K562 (cell line): ENCODE results near the gene FAM204A. TPM values are rescaled to one million over a fixed set of nuclear protein-coding genes. Genes with fewer than 3 reads are reported as not detected.

Experiments used
- AFF1 ChIP-seq, 2 experiments: fragments of 450-650 bp; IDR thresholded peaks; 2 replicates each; pipeline ENCODE4 v1.6.1; 2018; ENCODE audit warnings: mild to moderate bottlenecking in 2 of 2, low read depth in 1 of 2; ENCODE audit not compliant: partially characterized antibody in 2 of 2
- MAZ ChIP-seq, 2 experiments: fragments of 450-650 bp in 1 of 2; sonication (generic) in 1 of 2; formaldehyde crosslinking; IDR thresholded peaks in 1 of 2; conservative IDR thresholded peaks in 1 of 2; 2 replicates each; pipeline versions ENCODE4 v1.4.0 to v1.5.0; 2020; ENCODE audit warnings: mild to moderate bottlenecking in 1 of 2, missing genetic modification reagents in 1 of 2
- MLX ChIP-seq, 2 experiments: fragments of 450-650 bp in 1 of 2; sonication (generic) in 1 of 2; formaldehyde crosslinking; conservative IDR thresholded peaks; 2 replicates each; pipeline versions ENCODE4 v1.4.0 to v1.8.1; 2020 to 2022; ENCODE audit warnings: mild to moderate bottlenecking in 1 of 2, missing genetic modification reagents in 1 of 2
- NFXL1 ChIP-seq: fragments of 450-650 bp; formaldehyde crosslinking; IDR thresholded peaks from 2 replicates; pipeline ENCODE4 v1.4.0; 2021; ENCODE audit warnings: mild to moderate bottlenecking
- NR4A1 ChIP-seq, 2 experiments: fragments of 250-450 bp in 1 of 2; fragments of 450-650 bp in 1 of 2; sonication (Bioruptor Pico) in 1 of 2; IDR thresholded peaks; 2 replicates each; pipeline versions ENCODE4 v1.4.0 to v1.6.1; 2016 to 2020; ENCODE audit warnings: mild to moderate bottlenecking in 2 of 2, missing compliant biosample characterization in 1 of 2, missing genetic modification characterization in 1 of 2, moderate library complexity in 1 of 2
- RBBP5 ChIP-seq: fragments of 200-600 bp; sonication (generic); IDR thresholded peaks from 2 replicates; pipeline ENCODE4 v1.6.1; 2012; ENCODE audit warnings: borderline replicate concordance, mild to moderate bottlenecking, low read length, control low read depth, inconsistent platforms; ENCODE audit not compliant: insufficient read depth, poor library complexity, severe bottlenecking
- RBM14 ChIP-seq: fragments of 200-400 bp; formaldehyde crosslinking; IDR thresholded peaks from 2 replicates; pipeline ENCODE4 v1.6.1; 2018; ENCODE audit warnings: low read depth, mild to moderate bottlenecking, low read length, moderate library complexity, borderline replicate concordance; ENCODE audit not compliant: insufficient read depth
- TSC22D4 ChIP-seq: fragments of 450-650 bp; IDR thresholded peaks from 2 replicates; pipeline ENCODE4 v1.6.1; 2016; ENCODE audit warnings: missing genetic modification characterization, missing biosample characterization, control low read depth
- TSHZ1 ChIP-seq: fragments of 250-450 bp; sonication (Bioruptor Pico); IDR thresholded peaks from 2 replicates; pipeline ENCODE4 v1.4.0; 2020; ENCODE audit warnings: mild to moderate bottlenecking, moderate library complexity
- ZNF592 ChIP-seq: fragments of 450-650 bp; IDR thresholded peaks from 2 replicates; pipeline ENCODE4 v1.6.1; 2017; ENCODE audit warnings: antibody characterized with exemption, mild to moderate bottlenecking
- polyA plus RNA-seq, 8 experiments: library from polyadenylated mRNA; depleted of rRNA in 4 of 8; stranded (reverse) in 5 of 8; unstranded in 3 of 8; fragments of >200 nt; fragmentation: Nextera tagmentation in 2 of 8; fragmentation: Illumina TruSeq in 1 of 8; extraction: Ambion mirVana in 2 of 8; extraction: Trizol in 1 of 8; gene quantifications; 2 replicates each; pipeline versions ENCODE4 v1.2.1 to v1.2.3, GENCODE V29; 2011 to 2014; ENCODE audit warnings: inconsistent platforms in 1 of 8, missing spikeins in 1 of 8
- total RNA-seq, 7 experiments: library from RNA; depleted of rRNA in 6 of 7; stranded (reverse); fragments of >200 nt in 6 of 7; fragmentation: Illumina TruSeq in 2 of 7; extraction: Trizol in 2 of 7; gene quantifications; 2 replicates each; pipeline versions ENCODE4 v1.2.1 to v1.2.3, GENCODE V29; 2011 to 2021; ENCODE audit warnings: low replicate concordance in 1 of 7

FAM204A gene
- total and polyA plus RNA-seq, 9 of the 15 experiments (the other 6 are each of a cell fraction or from before 2014, with no cell fraction given) = 29.0 to 64.5 (median 44.9) TPM

GRCh38 chr10:118305730-118306129, 36.4 kb downstream of the FAM204A start (continued):
- TF ChIP-seq AFF1 (IDR thresholded peaks at IDR 0.05; ENCODE audit: low read depth in 1 of 2, partially characterized antibody in 2 of 2) (no peak), MAZ (CRISPR knock-in tag; conservative IDR thresholded peaks at IDR 0.05 in 1 of 2, IDR thresholded peaks at IDR 0.05 in 1 of 2) (no peak), RBM14 (no peak), MLX (CRISPR knock-in tag; conservative IDR thresholded peaks at IDR 0.05) (no peak), ZNF592 (no peak), NR4A1 (CRISPR knock-in tag; IDR thresholded peaks at IDR 0.05) (no peak), NR4A1 (tag; IDR thresholded peaks at IDR 0.05) (no peak), TSC22D4 (no peak), RBBP5 (no peak), TSHZ1 (CRISPR knock-in tag) (no peak), NFXL1 (CRISPR knock-in tag) (no peak)
